HG02642 (cell line): ENCODE measurements around the gene ACY1.

Experiments
- ATAC-seq: cut with Tn5 transposase; IDR thresholded peaks from one replicate; pipeline ENCODE4 v1.9.1; 2021; ENCODE audit warnings: mild to moderate bottlenecking; ENCODE audit not compliant: unreplicated experiment, poor library complexity

Gene ACY1

DNA sequence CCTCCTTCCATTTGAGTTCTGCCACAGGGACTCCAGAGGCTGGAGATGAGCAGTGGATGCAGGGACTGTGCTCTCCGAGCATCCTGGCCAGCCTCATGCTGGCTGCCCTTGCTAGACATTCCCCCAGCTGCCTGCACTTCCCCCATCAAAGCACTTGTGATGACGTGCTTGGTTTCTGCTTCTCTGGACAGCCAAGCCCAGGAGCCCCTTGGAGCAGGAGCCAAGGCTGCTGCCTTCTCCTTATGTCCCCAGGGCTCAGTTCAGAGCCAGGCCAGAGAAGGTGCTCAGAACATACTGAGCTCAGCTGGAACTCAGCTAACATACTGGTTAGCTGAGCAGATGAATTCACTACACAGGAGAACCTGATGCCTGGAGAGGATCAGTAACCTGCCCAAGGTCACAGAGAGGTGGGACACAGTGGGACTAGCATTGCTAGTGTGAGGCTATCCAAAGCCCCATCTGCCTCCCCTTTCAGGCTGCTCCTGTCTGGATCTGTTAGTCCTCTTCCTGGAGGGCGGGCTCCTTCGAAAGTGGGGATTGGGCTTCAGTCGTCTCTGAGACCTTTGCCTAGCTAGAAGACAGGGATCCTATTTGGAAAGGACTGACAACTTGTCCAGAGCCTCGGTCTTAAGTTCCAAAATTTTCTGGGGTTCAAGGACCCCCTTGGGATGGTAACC lies 20.3 kb upstream of the ACY1 start:
- no peak for ATAC-seq

GRCh38 chr3:51963951-51964451 lies 19.3 kb upstream of the ACY1 start:
- ATAC-seq, result no peak

GRCh38 chr3:51964521-51964920 lies 18.8 kb upstream of the ACY1 start:
- ATAC-seq, result no peak

GRCh38 chr3:51966016-51966415 lies 17.3 kb upstream of the ACY1 start:
- no peak for ATAC-seq

- no peak for ATAC-seq
These were observed 16.8 kb upstream of the ACY1 start for GRCh38 chr3:51966486-51966885.

DNA sequence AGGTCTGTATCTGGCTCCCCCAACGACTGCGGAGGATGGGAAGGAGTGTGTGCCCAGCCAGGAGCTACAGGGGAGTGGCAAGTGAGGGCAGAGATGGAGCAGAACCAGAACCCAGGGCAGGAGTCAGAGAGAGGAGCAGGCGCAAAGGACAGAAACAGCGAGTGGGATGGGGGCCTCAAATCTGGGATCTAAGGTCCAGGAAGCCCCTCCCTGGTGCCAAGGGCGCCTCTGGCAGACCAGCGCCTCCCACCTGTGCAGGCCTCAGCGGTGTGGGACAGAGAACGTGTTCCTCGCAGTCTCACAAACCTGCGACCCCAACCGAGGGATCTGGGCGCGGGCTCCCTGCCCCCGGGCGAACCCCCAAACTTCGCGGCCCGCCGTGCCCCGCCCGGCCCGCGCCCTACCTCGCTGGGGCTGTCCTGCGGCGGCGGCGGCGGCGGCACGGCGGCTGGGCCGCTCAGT lies 16.4 kb upstream of the ACY1 start:
- ATAC-seq, result peak; percentile 31

DNA sequence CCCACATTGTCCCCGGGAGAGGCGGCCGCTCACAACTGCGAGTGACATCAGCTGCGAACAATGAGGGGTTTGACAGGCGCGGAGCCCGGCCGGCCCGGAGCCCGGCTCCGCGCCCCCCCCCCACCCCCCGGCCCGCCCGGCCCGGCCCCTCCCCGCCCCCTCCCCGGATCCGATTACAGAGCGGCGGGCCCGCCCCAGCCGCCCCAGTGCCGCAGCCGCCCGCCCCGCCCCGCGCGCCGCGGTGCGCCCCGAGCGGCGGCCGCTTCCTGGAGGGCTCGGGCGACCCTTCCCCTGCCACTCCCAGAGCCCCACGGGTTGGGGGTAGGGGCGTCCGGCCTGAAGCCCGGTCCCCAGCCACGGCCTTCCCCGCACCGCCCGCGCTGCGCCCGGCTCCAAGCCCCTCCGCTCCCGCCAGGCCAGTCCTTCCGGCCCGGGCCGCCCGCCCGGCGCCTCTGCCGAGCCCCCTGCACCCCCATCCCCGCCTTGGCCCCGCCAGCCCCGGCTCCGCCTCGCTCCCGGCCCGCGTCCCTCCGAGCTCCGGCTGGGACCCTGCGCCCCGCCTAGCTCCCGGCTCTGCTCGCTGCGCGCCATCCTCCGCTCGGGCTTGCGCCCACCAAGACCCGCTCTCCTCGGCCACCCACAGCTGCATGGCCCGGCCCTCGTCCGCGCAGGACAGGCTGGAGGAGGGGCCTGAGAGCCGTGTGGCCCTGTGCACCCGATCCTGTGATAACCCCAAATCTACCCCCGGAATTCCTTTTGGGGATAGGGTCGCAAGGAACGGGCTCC lies 15.8 kb upstream of the ACY1 start, which contains the start of gene PCBP4:
Gene PCBP4 (minus strand): TSS at position 71 of the 786 bp plus-strand sequence. CDS start 6,214 bp downstream, outside the sequence.
- ATAC-seq, result peak; percentile 54

GRCh38 chr3:51968170-51968775 lies 15.1 kb upstream of the ACY1 start:
- no peak for ATAC-seq

GRCh38 chr3:51968883-51969678 lies 14.3 kb upstream of the ACY1 start:
- no peak for ATAC-seq

- ATAC-seq, result no peak
These were observed 13.5 kb upstream of the ACY1 start for GRCh38 chr3:51969841-51970240.

GRCh38 chr3:51970606-51971300 lies 12.6 kb upstream of the ACY1 start:
- ATAC-seq, result no peak

GRCh38 chr3:51971350-51971749 lies 12.0 kb upstream of the ACY1 start:
- ATAC-seq, result no peak

- peak; percentile 8 for ATAC-seq
These were observed 8.9 kb upstream of the ACY1 start for GRCh38 chr3:51974277-51974962.

GRCh38 chr3:51974963-51975851 lies 8.1 kb upstream of the ACY1 start, which contains the start of gene ABHD14A:
Gene ABHD14A, plus strand, starts transcription at chr3:51975064. Its CDS starts 72 bp downstream, at chr3:51975136.
- ATAC-seq, result peak; percentile 59

GRCh38 chr3:51975852-51976549 lies 7.3 kb upstream of the ACY1 start:
- no peak for ATAC-seq

DNA sequence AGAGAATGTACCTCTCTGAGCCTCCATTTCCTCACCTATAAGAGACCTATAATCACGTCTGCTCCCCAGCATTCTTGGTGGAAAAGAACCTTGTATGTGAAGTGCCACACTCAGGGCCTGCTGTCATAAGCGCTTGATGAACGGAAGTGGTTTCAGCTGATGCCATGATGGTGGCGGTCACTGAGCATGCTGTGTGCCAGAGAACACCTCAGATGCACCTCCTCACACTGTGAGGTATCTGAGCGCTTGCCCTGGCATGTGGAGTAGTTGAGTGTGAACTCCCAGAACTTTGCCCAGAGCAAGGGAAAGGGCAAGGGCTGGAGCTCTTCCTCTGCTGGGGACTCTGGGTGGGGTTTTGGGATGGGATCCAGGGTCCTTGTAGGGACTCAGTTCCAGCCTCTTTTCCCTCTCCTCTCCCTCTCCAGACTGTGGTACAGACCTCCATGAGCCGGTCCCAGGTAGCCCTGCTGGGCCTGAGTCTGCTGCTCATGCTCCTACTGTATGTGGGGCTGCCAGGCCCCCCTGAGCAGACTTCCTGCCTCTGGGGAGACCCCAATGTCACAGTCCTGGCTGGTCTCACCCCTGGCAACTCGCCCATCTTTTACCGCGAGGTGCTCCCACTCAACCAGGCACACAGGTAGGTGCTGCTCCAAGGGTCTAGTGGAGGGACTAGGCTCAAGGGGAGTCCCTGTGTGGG lies 5.7 kb upstream of the ACY1 start:
- no peak for ATAC-seq

- ATAC-seq, result no peak
These were observed 5.2 kb upstream of the ACY1 start for GRCh38 chr3:51978143-51978502.
